Stimulated activated CD8-positive, alpha-beta memory T cell treated with anti-CD3 and anti-CD28 coated beads, Interleukin-4, amount 100 ng/mL, for 4 hours (primary cell): ENCODE measurements around the gene FBH1.
"Not testable (repeated sequence)": the region's sequence is repeated elsewhere in the genome, so short reads cannot be mapped to it uniquely, and the experiment has no call there.

Experiments
- DNase-seq, 2 donors: peaks; one replicate each; pipeline ENCODE4 v3.0.0-alpha.2; 2020; ENCODE audit warnings: low read depth in 2 of 2, low spot score in 1 of 2

The FBH1 gene

DNA sequence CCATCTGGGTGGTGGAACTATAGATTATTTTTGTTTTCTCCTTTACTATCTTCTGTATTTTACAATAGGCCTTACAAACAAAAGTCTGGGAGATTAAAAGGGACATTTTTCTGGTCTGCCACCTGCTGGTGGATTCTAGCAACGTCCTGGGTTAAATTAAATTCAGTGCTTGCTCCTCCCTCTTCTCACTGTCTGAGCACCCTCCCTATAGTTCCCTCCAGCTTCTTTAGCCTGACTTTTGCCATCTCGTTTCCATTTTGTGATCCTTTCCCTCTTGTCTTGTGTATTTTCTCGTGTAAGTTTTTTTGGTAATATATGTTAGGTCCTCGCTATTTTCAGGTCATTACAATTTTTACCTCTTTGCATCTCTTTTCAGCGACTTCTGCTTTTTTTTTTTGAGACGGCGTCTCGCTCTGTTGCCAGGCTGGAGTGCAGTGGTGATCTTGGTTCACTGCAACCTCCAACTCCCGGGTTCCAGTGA is 16.5 kb upstream of the FBH1 start:
- DNase-seq = peak; percentile 37 to 50

DNA sequence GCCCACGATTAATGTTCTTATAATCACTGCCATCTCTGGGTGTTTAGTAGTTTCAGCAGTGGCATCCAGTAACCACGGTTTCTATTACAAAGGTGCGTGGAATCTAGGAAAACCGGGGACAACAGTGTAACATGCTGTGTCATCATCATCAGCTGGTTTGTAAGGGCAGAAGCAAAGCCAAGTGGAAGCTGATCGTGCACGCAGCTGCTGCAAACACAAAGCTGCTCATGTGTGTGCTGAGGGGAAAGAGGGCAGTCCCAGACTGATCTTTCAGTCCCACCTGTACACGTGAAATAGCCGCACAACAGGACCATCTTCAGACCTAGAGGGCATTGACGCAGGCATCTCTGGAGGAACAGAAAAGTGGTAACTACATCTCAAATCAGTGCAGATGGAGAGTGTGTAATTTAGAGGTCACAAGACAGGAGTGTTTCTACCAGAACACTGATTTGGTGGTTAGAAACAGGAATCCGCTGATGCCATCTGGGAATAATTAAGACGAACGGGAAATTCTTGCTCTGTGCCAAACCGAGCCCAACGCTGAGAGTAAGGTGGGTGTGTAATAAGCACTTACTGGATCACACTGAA is 13.8 kb upstream of the FBH1 start:
- DNase-seq = no peak

DNA sequence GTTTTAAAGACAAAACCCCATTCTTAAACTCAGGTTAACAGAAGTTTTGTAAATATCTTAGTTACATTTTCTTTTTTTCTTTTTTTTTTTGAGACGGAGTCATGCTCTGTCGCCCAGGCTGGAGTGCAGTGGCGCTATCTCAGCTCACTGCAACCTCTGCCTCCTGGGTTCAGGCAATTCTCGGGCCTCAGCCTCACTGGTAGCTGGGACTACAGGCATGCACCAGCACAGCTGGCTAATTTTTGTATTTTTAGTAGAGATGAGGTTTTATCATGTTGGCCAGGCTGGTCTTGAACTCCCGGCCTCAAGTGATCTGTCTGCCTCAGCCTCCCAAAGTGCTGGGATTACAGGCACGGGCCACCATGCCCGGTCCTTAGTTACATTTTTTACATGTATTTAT is 13.0 kb upstream of the FBH1 start:
- DNase-seq = not testable (repeated sequence)

DNA sequence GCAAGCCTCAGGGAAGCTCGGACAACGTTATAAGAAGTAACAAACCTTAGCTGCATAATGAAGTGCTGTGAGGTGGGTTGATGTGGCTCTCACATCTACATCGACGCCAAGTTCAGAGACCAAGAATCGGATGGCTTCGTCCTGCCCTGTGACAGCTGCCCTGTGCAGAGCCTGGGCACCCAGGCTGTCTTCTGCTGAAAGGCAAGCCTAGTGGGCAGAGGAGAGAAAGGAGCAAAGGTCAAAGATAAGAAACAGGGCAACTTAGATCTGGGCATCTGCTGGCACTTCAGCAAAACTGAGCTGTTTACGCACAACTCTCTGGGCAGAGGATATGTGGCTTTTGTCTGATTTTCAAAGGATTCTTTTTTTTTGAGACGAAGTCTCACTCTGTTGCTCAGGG is 7.1 kb upstream of the FBH1 start:
- no peak for DNase-seq

DNA sequence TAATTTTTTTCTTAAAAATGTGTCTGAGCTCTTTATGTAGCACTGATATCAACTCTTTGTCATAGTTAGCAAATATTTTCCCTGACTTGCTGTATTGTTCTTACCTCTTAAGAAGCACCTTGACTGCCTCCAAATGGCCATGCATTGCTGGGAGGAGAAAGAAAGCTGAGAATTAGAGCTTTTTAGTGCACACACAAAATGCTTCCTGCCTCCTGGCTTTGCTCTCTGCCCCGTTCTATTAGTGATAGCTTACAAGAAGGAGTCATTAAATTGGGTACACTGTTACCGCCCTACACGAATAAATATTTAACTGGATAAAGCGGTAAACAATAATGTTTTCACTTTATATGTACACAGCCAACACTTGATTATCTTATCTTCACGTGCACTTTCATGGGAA is 4.4 kb upstream of the FBH1 start:
- DNase-seq = no peak

DNA sequence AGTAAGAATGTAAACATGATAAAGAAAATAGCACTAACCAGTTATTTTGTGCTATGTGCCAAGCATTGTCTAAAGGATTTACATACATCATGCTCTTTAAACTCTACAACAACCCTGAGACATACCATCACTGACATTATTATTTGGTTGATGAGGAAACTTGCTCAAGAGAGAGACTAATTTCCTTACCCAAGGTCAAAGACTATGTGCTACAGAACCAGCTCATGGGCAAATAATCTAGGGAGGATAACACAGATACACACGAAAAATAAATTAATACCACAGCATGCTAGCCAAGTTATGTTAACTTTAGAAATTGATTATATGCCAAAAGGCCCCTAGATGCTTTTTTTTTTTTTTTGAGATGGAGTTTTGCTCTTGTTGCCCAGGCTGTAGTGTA is 3.0 kb upstream of the FBH1 start:
- no peak for DNase-seq

DNA sequence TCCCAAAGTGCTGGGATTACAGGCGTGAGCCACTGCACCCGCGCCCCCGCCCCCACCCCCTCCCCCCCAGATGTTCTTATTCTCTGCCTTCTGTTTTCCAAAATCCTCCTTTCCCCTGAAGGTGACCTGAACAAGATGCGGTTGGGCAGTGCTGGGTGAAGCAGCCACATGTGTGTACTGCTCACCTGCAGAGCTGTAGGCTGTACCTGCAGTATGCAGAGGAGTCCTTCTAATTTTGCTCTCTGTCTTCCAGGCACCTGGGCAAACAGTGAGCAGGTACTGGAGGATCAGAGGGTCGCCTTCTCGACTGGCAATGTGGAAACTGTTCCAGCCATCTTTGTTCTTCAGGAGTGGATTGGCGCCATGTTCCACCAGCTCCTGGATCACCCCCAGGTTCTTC is 2.4 kb upstream of the FBH1 start:
- no peak for DNase-seq

DNA sequence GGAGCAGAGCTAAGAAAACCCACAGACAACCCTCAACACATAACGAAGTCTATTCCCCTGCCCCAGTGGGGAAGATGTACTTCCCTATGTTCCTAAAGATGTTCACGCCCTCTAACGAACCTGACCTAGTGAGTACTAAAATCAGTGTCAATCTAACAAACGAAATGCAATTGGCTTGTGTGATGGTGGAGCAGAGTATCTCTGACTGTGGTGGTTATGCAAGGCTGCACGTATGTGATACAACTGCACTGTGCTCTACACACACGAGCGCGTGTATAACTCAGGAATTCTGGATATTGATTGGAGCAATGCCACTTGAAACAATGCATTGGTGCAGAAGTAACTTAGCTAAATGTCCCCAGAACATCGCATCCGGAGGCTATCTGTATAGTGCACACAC is 1.7 kb upstream of the FBH1 start:
- no peak for DNase-seq

DNA sequence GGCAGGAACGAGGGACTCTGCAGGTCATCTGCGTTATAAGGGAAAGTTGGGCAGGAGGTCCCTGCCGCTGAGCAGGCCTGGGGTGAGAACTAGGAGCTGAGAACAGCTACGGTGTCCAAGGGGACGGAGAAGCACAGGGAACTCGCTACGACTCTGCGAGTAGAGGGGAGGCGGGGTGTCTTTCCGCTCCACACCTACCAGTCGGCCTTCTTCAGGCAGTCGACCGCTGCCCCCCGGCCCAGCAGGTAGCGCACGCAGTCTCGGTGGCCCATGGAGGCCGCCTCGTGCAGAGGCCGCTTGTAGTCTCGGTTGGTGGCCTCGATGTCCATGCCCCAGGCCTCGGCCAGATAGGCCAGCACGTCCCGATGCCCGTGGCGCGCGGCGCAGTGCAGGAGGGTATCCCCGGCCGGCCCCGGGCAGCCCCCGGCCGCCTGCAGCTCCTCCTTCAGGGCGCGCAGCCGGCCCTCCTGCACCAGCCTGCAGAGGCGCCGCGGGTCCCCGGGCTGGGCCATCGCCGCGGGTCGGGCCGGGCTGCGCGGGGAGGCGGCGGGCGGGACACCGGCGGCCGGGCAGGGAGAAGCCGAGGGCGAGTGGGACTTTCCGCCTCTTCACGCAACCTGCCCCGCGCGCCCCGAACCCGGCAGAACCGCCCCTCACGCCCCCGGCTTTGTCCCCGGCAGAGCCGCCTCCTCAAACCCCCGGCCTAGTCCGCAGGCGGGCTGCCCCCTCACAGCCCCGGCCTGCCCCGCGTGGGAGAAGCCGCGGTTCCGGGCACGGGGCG is 1.0 kb upstream of the FBH1 start:
- DNase-seq = peak in 1 of 2 donors; percentile 7

DNA sequence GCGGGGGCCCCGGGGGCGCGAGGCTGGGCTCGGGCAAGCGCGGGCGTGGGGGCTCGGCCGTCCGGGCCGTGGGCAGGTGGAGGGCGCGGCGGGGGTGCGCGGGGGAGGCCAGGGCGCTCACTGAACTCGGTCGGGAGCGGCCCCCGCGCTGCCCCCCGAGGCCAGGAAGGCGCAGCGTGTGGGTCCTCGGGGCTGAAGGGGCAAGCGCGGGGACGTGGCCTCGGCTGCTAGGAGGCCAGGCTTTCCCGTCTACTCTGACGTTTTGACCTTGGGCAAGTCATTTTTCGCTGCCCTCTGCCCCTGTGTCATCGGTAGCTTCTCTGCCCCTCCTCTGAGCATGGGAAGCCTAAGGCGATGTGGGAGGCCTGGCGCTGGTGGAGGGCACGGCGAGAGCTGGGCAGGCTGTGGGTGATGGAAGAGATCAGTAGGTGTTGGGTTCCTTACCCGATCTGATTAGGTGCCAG is 441 bp downstream of the FBH1 start:
- no peak for DNase-seq

DNA sequence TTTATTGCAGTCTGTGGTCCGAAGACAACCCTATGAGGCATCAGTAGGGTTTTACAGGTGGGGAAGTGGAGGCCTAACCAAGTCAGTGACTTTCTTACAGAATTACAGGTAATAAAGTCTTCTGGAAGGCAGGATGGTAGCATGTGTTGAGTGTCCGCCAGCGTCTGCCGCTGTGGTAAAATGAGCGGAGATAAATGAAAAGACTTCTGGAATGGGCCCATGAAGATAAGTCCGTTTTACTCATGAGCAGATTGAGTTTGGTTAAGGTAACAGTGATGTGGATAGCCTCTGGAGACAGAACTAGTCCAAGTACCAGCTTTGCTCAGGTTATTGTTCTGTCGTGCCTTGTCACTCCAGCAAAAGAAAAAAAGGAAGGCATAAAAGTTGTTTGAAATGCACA is 966 bp downstream of the FBH1 start:
- DNase-seq = no peak

DNA sequence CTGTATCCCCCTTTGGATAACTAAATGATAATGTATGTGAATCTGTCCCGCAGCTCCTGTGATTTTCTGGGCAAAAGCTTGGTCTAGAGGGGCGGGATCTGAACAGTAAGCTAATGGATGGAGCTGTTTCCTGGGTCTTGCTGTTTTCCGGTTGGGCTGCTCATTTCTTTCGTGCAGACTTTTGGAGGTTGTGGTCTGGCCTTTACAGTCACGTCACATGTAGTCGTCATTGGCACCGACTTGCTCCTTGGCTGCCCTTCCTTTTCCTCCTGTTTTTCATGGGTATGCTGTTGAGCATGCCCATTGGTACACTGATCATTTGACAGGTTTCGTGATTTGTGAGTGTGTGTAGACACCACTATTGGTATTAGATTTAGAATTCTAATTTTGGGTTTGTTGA is 2.0 kb downstream of the FBH1 start:
- no peak for DNase-seq

DNA sequence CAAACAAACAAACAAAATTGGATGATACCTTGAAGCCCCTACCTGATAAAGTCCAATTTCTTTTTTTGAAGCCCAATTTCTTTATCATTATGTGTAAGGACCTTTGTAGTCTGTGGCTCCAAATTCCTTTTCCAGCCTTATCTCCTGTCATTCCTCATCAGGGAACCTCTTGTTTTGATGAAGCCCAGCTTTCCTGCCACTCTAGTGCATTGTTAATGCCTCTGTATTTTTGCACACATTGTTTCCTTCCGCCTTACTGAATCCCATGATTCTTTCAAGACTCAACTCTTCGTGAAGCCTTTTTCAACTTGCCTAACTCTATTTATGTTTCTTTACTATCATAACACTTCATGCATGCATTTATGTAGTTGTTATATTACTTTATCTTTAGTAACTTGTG is 3.3 kb downstream of the FBH1 start:
- DNase-seq = no peak

DNA sequence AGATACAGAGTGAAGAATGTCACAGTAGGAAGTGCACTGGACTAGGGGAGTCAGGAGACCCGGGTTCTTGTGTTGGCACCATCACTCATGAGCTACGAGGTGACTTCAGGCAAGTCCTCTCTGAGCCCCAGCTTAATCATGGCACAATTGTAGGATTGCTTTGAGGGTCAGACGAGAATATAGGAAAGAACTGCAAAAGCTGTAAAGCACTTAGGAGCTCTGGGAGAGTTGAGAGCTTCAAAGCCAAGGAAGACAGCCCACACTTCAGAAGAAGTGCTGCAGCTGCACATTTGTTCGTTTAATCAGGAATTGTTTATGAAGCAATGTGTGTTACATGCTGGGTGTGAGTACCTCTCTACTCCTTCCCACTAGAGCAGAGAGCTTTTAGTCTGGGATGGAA is 4.4 kb downstream of the FBH1 start:
- DNase-seq = no peak

DNA sequence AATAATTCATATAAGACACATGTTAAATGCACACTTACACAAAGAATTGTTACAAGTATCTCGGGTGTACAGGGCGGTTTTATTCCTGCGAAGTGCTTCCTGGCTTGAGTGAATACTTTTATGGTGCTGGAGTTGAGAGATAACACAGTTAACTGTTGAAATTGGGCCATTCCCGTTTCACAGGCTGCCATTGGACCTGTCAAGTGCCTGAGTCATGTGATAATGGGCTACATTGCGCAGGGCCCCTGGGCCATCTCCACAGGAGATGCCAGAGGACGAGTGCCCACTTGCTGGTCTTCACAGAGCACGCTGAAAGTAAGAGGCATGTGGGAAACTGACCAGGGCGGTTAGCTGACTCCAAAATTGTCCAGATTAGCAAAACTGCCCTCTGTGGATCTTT is 4.8 kb downstream of the FBH1 start:
- no peak for DNase-seq

DNA sequence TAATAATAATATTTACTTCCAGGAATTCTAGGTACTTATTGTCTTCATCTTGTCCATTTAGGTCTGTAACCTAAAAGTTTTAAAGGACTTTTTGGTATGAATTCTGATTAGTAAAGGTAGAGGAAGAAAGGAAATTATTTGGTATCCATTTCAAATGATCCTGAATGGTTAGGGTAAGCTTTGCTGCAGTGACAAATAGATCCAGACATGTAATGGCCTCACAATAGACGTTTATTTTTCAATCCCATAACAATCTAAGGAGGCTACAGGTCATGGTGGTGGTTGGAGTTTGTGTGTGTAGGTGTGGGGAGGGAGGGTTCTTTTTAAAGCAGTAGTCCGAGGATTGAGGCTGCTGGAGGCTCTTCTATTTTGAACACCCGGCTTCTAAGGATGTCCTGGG is 5.3 kb downstream of the FBH1 start:
- DNase-seq = no peak

DNA sequence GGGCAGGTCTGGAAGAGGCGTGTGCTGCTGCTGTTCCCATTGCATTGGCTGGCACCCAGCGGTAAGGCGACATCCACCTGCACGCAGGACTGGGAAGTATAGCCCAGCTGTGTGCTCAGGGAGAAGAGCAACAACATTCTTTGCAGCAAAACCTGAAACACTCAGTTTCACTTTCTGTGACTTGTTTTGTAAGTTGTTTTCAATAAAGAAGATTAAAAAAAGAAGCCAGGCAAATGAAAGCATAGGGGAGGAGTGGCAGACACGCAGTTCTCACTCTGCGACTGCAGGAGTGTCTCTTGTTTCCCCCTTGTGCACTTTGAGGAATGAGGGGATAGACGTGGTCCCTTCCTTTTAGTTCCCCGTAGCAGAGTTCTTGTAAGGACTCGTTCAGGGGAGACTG is 5.8 kb downstream of the FBH1 start:
- no peak for DNase-seq

DNA sequence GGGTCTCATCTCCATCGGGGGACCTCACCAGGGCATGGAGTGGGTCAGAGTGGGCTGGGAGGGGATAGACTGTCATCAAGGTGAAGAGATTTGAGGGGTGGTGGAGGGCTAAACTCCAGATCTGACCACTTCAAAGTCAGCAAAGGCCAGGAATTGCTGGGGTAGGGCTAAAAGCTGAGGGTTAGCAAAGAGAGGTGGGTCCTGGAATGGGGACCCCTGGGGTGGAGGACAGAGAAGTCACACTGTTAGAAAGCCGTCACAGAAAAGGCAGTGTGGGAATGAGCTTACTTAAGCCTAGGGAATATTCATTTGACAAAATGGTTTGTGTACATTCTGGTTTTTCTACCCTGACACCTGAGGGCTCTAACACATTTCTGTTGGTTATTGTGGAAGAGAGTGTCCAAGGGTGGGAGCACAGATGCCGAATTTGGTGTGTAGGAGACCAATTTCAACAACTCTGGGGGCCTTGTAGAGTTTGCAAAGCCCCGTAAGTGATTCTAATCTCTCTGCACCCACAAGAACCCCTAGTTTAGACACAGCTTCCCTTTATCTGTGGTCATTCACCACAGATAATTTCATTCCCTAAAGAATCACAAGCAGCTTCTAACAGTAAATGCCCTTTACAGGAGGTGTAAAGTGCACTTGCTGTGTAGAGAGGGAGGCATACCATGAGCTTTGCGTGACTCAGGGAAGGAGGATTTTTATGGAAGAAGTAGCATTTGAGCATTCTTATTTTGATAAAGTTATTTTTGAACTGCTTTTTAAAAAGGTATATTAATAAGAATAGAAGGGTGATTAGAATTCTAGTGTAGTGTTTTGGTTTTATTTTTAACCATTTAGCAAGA is 6.4 kb downstream of the FBH1 start:
- no peak for DNase-seq

DNA sequence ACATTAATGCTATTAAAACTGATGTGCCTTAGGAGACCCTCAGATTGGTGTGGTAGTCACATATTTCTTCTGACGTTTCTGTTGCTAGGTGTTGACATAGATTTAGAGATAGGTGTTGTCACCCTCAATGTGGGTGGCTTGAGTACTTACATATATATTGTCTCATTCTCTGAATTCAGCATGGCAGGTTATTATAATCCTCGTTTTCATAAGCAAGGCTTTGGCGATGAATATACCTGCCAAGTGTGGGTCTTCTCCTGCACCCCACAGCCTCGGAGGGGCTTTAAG is 7.0 kb downstream of the FBH1 start:
- DNase-seq = no peak

DNA sequence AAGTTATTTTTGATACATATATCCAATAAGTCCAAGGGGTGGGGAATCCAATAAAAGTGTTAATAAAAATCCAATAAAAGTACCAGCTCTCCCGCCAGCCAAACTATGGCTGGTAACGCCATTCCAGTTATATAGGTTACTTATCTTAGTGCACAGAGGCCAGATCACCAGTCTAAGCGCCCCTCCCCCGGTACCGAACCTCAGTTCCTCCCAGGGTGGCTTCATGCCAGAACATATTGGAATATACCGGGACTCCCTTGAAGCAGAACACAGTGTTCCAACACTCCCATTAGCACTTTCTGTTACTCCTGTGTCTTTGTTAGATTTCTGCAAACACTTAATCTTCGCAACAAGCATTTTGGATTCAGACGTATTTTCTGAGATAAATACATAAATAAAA is 7.5 kb downstream of the FBH1 start:
- no peak for DNase-seq

DNA sequence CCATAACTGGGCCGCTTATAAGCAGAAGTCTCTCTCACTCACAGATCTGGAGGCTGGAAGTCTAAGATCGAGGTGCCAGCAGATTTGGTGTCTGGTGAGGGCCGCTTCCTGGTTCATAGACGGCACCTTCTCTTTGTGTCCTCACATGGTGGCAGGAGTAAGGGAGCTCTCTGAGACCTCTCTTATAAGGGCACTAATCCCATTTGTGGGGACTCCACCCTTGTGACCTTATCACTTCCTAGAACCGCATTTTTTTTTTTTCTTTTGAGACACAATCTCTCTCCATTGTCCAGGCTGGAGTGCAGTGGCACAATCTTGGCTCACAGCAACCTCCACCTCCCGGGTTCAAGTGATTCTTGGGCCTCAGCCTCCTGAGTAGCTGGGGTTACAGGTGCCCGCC is 8.1 kb downstream of the FBH1 start:
- DNase-seq = no peak

DNA sequence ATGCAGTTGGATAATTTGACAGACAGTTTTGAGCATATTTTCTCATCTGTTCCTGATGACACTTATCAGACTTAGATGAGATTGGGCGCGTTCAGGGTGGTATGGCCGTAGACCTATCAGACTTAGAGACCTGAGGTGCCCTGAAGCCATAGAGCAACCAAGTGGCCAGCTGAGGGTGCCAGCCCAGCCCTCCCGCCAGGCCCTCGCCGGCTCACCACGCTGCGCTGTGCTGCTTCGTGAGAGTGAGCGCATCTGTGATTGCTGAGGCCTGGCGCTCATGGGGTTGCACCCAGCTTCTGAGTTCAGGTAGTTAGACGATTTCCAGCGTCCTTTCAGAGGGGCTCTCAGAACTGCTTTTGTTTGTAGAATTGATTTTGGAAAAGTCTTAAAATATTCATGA is 10.2 kb downstream of the FBH1 start:
- DNase-seq = no peak
